Measurements from ENCODE around the gene DCUN1D1. TPM values are rescaled to one million over a fixed set of nuclear protein-coding genes. Genes with fewer than 3 reads are reported as not detected.

The DCUN1D1 gene
- total RNA-seq (2022; extraction: Qiagen RNA extraction; ENCODE audit: low read depth), result 17.4 to 29.0 TPM (median 20.1 TPM) in 5 replicates

DNA sequence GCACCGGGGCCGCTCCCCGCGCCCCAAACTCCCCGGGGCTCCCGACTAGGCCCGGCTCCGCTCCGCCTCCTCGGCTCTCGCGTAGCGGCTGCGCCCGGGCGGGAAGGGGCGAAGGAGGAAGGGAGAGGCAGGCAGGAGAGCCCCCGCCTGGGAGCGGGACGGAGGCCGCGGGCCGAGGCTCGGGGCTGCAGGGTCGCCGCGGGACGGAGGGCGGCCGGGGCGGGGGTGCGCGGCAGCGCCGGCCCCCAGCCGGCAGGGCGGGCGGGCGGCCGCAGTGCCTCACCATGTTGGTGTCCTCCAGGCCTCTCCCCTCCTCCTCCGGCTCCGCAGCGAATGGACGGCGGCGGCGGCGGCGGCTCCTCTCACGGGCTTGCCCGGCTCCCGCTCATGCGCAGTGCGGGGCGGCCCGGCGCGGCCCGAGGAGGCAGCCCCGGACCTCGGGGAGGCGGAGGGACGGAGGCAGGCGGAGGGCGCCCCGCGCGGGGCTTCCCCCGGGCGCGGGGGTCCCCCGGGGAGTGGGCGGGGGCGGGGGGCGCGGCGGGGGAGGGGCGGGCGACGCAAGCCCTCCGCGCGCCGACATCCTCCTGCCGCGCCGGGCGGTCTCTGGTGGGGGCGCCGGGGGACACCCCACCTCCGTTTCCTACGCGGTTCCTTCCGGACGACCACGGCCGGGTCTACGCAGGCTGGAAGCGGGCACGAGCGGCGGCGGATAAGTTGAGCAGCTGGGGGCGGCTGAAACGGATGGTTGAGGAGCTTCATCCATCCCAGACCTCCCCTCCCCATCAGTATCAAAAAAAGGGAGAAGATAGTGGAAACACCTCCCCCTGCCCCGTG lies at the start of gene DCUN1D1:
DCUN1D1 (minus strand) TSS at position 335 of the 834 bp plus-strand sequence; CDS start at position 286, 49 bp downstream.

Other genes starting within 250 kb of the DCUN1D1 start
- gene ATP11B, start 187.0 kb downstream of the DCUN1D1 start, total RNA-seq (2022; extraction: Qiagen RNA extraction; ENCODE audit: low read depth), result 8.1 to 15.8 TPM (median 12.5 TPM) in 5 replicates
- 7.0 to 9.7 TPM (median 8.3 TPM) in 5 replicates for gene MCCC1, start 119.0 kb upstream of the DCUN1D1 start, total RNA-seq (2022; extraction: Qiagen RNA extraction; ENCODE audit: low read depth)
- gene LAMP3, start 182.2 kb upstream of the DCUN1D1 start, total RNA-seq (2022; extraction: Qiagen RNA extraction; ENCODE audit: low read depth), result 0.05 to 0.18 TPM (median 0.12 TPM) in 4 of 5 replicates, not detected in the other

Data from A549 treated with DMSO at 1 μM for 4 hours (cell line).